Astrocyte of the cerebellum (primary cell): ENCODE data around the gene SNAPC4.
A peak's percentile ranks its signal among the peaks of the same experiment; 100 is the strongest.

ENCODE experiments used
- DNase-seq: peaks from one replicate; pipeline ENCODE4 v3.0.0-alpha.2; 2011; ENCODE audit warnings: low read depth
- H3K4me3 ChIP-seq: 2 replicates; pipeline ENCODE4 v1.5.1; 2011; ENCODE audit warnings: mild to moderate bottlenecking, low read depth, low read length, moderate library complexity
- in situ Hi-C: cut with HindIII; loops from 2 replicates; pipeline ENCODE4 v1.10.0; 2017; ENCODE audit warnings: low sequenced_read_pairs
- TF ChIP-seq, protein P1 (sequence below): IDR thresholded peaks from 2 replicates; pipeline ENCODE4 v1.5.1; 2012; ENCODE audit warnings: low read length, low read depth, moderate library complexity, mild to moderate bottlenecking; ENCODE audit errors: missing control alignments

Gene SNAPC4

DNA sequence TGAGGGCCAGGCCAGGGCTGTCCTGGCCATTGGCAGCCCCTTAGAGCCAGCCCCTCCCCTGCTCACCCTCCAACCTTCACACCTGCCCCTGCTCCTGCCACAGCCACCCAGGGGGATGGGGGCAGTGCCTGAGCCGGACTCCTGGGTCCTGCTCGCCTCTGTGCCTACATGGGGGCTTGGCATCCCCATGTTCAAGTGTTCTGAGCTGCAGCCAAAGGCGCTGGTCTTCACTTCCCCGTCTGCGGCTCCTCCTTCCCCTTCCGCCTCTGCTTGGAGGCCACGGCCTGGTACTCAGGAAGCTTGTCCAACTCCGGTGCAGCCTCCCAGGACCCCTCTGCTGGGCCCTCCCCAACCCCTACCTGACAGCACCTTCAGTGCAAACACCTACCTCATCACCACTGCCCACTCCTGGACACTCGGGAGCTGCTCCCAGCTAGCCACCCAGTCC, 34.2 kb downstream of the SNAPC4 start:
- H3K4me3 ChIP-seq, result no peak overlapping the region

DNA sequence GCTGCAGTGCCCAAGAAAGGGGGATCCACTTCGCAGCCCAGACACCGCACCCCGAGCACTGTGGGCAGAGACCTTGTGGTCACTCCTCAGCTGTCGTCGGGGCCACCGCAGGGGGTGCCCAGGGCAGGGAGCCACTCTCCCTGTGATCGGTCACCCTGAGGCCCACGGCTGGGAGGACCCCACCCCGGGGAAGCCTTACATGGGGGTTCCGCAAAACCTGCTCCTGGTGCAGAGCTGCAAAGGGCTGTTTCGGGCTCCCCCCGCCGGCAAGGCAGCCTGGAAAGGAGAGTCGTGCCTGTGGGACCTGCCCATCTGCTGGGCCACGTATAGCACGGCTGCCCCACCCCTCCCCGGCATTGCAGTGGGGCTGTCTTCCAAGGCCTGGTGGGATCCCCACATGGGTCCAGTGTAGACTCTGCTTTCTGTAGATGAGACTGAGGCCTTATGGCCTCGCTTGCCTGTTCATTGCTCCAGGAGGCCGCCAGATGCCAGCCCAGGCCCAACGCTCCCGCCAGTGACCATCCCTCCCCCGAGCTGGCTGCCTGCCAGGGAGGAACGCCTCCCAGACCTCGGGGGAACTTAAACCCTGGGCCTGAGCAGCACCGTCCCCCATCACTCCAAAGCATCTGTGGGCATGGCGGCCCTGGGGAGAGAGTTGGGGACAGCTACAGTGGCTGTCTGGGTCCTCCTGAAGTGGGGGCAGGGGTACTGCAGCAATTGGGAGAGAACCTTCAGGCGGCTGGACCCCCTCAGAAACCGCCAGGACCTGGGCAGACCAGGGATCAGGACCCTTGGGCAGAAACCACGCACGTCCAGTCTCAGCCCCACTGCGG, 34.8 kb downstream of the SNAPC4 start:
- TF ChIP-seq, protein P1, sequence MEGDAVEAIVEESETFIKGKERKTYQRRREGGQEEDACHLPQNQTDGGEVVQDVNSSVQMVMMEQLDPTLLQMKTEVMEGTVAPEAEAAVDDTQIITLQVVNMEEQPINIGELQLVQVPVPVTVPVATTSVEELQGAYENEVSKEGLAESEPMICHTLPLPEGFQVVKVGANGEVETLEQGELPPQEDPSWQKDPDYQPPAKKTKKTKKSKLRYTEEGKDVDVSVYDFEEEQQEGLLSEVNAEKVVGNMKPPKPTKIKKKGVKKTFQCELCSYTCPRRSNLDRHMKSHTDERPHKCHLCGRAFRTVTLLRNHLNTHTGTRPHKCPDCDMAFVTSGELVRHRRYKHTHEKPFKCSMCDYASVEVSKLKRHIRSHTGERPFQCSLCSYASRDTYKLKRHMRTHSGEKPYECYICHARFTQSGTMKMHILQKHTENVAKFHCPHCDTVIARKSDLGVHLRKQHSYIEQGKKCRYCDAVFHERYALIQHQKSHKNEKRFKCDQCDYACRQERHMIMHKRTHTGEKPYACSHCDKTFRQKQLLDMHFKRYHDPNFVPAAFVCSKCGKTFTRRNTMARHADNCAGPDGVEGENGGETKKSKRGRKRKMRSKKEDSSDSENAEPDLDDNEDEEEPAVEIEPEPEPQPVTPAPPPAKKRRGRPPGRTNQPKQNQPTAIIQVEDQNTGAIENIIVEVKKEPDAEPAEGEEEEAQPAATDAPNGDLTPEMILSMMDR, result no peak
- DNase-seq, result no peak

More for the DNA sequence above, 34.2 kb downstream of the SNAPC4 start:
- DNase-seq, result no peak
- in situ Hi-C loops, result loop anchor here (10.0 kb wide), 1 partner anchor 91 kb away; no protein-coding TSS in a partner anchor
- TF ChIP-seq, protein P1, result no peak

DNA sequence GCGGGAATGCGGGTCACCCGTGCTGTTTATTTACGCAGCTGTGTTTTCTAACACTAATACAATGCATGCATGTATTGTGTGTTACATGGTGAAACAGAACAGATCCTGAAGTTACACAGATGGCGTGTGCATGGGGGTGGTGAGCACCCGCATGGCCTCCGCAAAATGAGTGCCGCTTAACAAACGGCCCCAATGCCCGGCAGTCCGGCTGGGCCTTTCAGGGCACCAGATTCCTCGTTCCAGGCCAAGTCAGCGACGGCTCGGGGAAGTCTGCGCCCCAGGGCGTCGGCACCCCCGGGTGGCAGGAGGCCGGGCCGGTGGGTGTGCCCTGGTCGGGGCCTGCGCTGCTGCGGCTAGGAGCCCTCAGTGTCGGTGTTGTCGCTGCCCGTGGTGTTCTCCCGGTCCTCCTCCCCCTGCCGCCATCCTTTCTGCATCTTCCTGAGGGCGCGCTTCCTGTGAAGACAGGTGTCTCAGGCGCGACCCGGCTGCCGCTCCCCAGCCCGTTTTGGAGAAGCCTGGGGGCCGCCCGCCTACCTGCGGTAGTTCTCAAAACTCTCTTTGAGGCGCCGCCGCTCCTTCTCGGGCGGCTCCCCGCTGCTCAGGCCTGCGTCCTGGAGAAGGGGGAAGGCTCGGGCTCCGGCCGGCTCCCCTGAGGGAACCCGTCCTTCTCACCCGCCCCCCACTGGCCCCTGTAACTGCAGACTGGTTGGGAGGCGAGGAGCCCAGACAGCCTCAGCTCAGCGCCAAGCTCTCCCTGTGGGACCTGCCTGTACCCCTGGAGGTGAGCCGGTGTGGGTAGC, 35.8 kb downstream of the SNAPC4 start:
- TF ChIP-seq, protein P1, result no peak
- in situ Hi-C loops, result loop anchor here (10.0 kb wide), 1 partner anchor 89 kb away; no protein-coding TSS in a partner anchor
- H3K4me3 ChIP-seq, result no peak overlapping the region

More for the DNA sequence above, 34.8 kb downstream of the SNAPC4 start:
- in situ Hi-C loops, result loop anchor here (10.0 kb wide), 1 partner anchor 90 kb away; no protein-coding TSS in a partner anchor
- H3K4me3 ChIP-seq, result no peak overlapping the region

DNA sequence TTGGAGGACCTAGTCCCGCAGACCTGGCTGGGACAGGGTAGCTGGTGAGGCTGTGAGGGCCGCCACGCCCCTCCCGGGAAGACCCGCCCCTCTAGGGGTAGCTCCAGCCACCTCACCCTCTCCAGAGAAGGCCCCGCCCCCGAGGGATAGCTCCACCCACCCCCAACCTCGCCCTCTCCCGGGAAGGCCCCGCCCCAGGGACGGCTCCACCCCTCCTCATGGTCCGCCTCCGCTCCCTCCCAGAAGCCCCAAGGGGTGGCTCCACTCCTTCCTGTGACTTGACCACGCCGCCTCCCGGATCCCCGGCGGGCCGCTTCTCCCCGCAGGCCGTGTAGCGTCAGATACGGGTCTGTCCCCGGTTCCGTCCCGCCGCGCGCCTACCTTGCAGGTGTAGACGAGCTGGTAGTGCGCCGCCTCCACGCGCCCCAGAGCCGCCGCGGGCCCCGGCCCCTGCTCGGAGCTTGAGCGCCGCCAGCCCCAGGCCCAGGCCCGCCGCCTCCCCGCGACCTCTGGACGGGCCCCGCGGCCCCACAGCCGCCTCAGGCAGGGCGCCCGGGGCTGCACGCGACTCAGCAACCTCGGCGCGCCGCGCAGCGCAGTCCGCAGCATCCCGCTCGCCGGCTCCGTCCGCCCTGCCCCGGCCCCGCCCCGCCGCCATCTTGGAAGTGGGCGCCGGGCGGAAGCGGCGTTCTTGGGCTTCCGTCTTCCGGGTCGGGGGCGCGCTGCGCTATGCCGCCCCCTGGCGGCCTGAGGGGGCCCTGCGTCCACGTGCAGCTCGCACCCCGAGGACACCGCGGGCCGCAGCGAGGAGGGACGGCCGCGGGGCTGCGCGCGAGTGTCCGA, 36.6 kb downstream of the SNAPC4 start, which contains the start of gene DNLZ:
Gene DNLZ (minus strand): TSS at position 639 of the 843 bp plus-strand sequence. CDS start 30 bp downstream, at position 609.
- TF ChIP-seq, protein P1, result peak; percentile 85
- H3K4me3 ChIP-seq, result peak within 1 kb of the TSS; percentile 60

More for the DNA sequence above, 35.8 kb downstream of the SNAPC4 start:
- no peak for DNase-seq

DNA sequence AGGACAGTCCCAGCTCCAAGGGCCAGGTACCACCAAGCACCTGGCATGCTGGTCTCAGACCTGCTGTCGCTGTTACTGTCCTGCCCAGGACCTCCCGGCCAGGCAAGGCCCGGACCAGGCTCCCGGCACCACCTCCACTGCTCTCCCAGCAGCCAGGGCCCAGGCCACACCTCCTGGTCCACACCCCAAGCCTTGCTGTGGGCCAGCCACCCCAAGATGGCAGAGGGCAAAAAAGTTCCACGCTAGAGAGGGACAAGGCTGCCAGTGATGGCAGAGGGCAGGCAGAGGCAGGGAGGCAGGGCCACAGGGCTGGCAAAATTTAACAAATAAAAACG, 37.6 kb downstream of the SNAPC4 start:
- DNase-seq, result no peak

More for the DNA sequence above, 36.6 kb downstream of the SNAPC4 start, which contains the start of gene DNLZ:
- DNase-seq, result peak; percentile 81
- in situ Hi-C loops, result loop anchor here (10.0 kb wide), 1 partner anchor 89 kb away; no protein-coding TSS in a partner anchor

More for the DNA sequence above, 37.6 kb downstream of the SNAPC4 start:
- TF ChIP-seq, protein P1, result no peak
- in situ Hi-C loops, result loop anchor here (10.0 kb wide), 1 partner anchor 88 kb away; no protein-coding TSS in a partner anchor
- H3K4me3 ChIP-seq, result no peak overlapping the region
